CD4-positive, CD25-positive, alpha-beta regulatory T cell (primary cell): ENCODE measurements around the gene PLCG2. TPM values are rescaled to one million over a fixed set of nuclear protein-coding genes. Genes with fewer than 3 reads are reported as not detected.

Source experiments
- ATAC-seq, 2 donors: fragments of 150-1000 bp; cut with Tn5 transposase; one replicate each; pipeline ENCODE4 v1.10.0; 2021; ENCODE audit warnings: low read depth in 2 of 2, moderate number of reproducible peaks in 2 of 2, moderate library complexity in 1 of 2
- DNase-seq, 3 donors: peaks; one replicate each; pipeline versions ENCODE4 v3.0.0 to v3.0.0-alpha.2; 2012 to 2022; ENCODE audit warnings: mixed read lengths in 1 of 3
- H3K27ac ChIP-seq: one replicate; pipeline ENCODE4 v1.7.0; 2013; ENCODE audit warnings: mild to moderate bottlenecking, low read length; ENCODE audit not compliant: insufficient read depth, poor library complexity, severe bottlenecking
- H3K27me3 ChIP-seq: one replicate; pipeline ENCODE4 v1.7.0; 2013; ENCODE audit warnings: low read length; ENCODE audit not compliant: control insufficient read depth, insufficient read depth
- H3K36me3 ChIP-seq: one replicate; pipeline ENCODE4 v1.7.0; 2013; ENCODE audit warnings: mild to moderate bottlenecking, low read length, moderate library complexity; ENCODE audit not compliant: control insufficient read depth, insufficient read depth
- H3K4me1 ChIP-seq: 2 replicates; pipeline ENCODE4 v1.7.0; 2013; ENCODE audit warnings: mild to moderate bottlenecking, low read length; ENCODE audit not compliant: insufficient read depth, control insufficient read depth, poor library complexity, severe bottlenecking
- H3K4me3 ChIP-seq: one replicate; pipeline ENCODE4 v1.7.0; 2013; ENCODE audit warnings: low read depth, mild to moderate bottlenecking, low read length, moderate library complexity
- H3K9me3 ChIP-seq, 2 experiments: 1 replicate in 1 of 2; 2 replicates in 1 of 2; pipeline ENCODE4 v1.7.0; 2013; ENCODE audit warnings: low read length in 2 of 2, mild to moderate bottlenecking in 1 of 2, moderate library complexity in 1 of 2; ENCODE audit not compliant: control insufficient read depth in 2 of 2
- H3K27ac Mint-ChIP-seq, 3 donors: one replicate each; pipeline ENCODE4 v1.8.0; 2020 to 2022; ENCODE audit warnings: mild to moderate bottlenecking in 3 of 3, mixed read lengths in 3 of 3, moderate library complexity in 2 of 3
- H3K27me3 Mint-ChIP-seq: one replicate; pipeline ENCODE4 v1.8.0; 2022; ENCODE audit warnings: mild to moderate bottlenecking, mixed read lengths
- H3K36me3 Mint-ChIP-seq: one replicate; pipeline ENCODE4 v1.8.0; 2020; ENCODE audit warnings: mixed read lengths
- H3K4me1 Mint-ChIP-seq, 4 donors: one replicate each; pipeline ENCODE4 v1.8.0; 2020 to 2022; ENCODE audit warnings: mixed read lengths in 4 of 4, mild to moderate bottlenecking in 1 of 4
- H3K4me3 Mint-ChIP-seq, 4 donors: one replicate each; pipeline ENCODE4 v1.8.0; 2020 to 2022; ENCODE audit warnings: mild to moderate bottlenecking in 4 of 4, mixed read lengths in 4 of 4, moderate library complexity in 3 of 4
- H3K9me3 Mint-ChIP-seq, 7 donors: one replicate each; pipeline ENCODE4 v1.8.0; 2020 to 2022; ENCODE audit warnings: mixed read lengths in 7 of 7, mild to moderate bottlenecking in 3 of 7, moderate library complexity in 2 of 7
- polyA plus RNA-seq, 4 donors: library from polyadenylated mRNA; unstranded; fragments of 300-500 nt; fragmentation: Illumina TruSeq; gene quantifications; one replicate each; pipeline ENCODE4 v1.2.3, GENCODE V29; 2021
- total RNA-seq: library from RNA; stranded (reverse); gene quantifications from one replicate; pipeline ENCODE4 v1.2.3, GENCODE V29; 2022

The PLCG2 gene
- total and polyA plus RNA-seq, 5 donors from 2014 or later, result 0.59 to 3.8 (median 1.3) TPM; not detected in 1

GRCh38 chr16:81745704-81746558 is 33.2 kb upstream of the PLCG2 start:
- Mint-ChIP-seq H3K27me3 (peaks cover 40% of the 10 kb centered on the region), H3K4me1 (peaks cover 6 to 13% (median 8%) of the 10 kb centered on the region in 4 donors), H3K36me3 (no peaks in the 10 kb centered on the region), H3K4me3 (peak overlapping the region; percentile 57 to 89 (median 81)), H3K9me3 (no peaks in the 10 kb centered on the region), H3K27ac (peak overlapping the region; percentile 48 to 90 (median 81))
- ATAC-seq (peak; percentile 88 to 89), DNase-seq (peak; percentile 61 to 81 (median 74))
- Histone ChIP-seq H3K27ac (no peak overlapping the region), H3K9me3 (no peaks in the 10 kb centered on the region), H3K4me1 (no peaks in the 10 kb centered on the region), H3K27me3 (no peaks in the 10 kb centered on the region), H3K4me3 (peak overlapping the region; percentile 66), H3K36me3 (no peaks in the 10 kb centered on the region)

GRCh38 chr16:81746566-81746965 is 32.5 kb upstream of the PLCG2 start:
- H3K27ac ChIP-seq, result no peak overlapping the region
- peak overlapping the region; percentile 66 for H3K4me3 ChIP-seq
- H3K9me3 Mint-ChIP-seq, result peaks cover 0 to 2% (median 0%) of the 10 kb centered on the region in 7 donors
- H3K27me3 ChIP-seq, result no peaks in the 10 kb centered on the region
- H3K4me1 ChIP-seq, result no peaks in the 10 kb centered on the region
- H3K27ac Mint-ChIP-seq, result peak overlapping the region; percentile 48 to 90 (median 81)
- H3K4me1 Mint-ChIP-seq, result peaks cover 6 to 13% (median 8%) of the 10 kb centered on the region in 4 donors
- no peak for ATAC-seq
- H3K9me3 ChIP-seq, result no peaks in the 10 kb centered on the region
- H3K36me3 ChIP-seq, result no peaks in the 10 kb centered on the region
- DNase-seq, result no peak
- peaks cover 45% of the 10 kb centered on the region for H3K27me3 Mint-ChIP-seq
- no peaks in the 10 kb centered on the region for H3K36me3 Mint-ChIP-seq
- peak overlapping the region; percentile 57 to 89 (median 81) for H3K4me3 Mint-ChIP-seq

GRCh38 chr16:81748476-81749198 is 30.5 kb upstream of the PLCG2 start:
- Histone ChIP-seq H3K4me1 (no peaks in the 10 kb centered on the region), H3K27ac (no peak overlapping the region), H3K4me3 (no peak overlapping the region), H3K9me3 (no peaks in the 10 kb centered on the region), H3K36me3 (no peaks in the 10 kb centered on the region), H3K27me3 (no peaks in the 10 kb centered on the region)
- no peak for ATAC-seq
- H3K36me3 Mint-ChIP-seq, result no peaks in the 10 kb centered on the region
- peaks cover 0 to 2% (median 0%) of the 10 kb centered on the region in 7 donors for H3K9me3 Mint-ChIP-seq
- peak overlapping the region in 1 of 3 donors; percentile 14 for H3K27ac Mint-ChIP-seq
- H3K27me3 Mint-ChIP-seq, result peaks cover 38% of the 10 kb centered on the region
- DNase-seq, result no peak
- no peak overlapping the region for H3K4me3 Mint-ChIP-seq
- peaks cover 6 to 13% (median 9%) of the 10 kb centered on the region in 4 donors for H3K4me1 Mint-ChIP-seq

DNA sequence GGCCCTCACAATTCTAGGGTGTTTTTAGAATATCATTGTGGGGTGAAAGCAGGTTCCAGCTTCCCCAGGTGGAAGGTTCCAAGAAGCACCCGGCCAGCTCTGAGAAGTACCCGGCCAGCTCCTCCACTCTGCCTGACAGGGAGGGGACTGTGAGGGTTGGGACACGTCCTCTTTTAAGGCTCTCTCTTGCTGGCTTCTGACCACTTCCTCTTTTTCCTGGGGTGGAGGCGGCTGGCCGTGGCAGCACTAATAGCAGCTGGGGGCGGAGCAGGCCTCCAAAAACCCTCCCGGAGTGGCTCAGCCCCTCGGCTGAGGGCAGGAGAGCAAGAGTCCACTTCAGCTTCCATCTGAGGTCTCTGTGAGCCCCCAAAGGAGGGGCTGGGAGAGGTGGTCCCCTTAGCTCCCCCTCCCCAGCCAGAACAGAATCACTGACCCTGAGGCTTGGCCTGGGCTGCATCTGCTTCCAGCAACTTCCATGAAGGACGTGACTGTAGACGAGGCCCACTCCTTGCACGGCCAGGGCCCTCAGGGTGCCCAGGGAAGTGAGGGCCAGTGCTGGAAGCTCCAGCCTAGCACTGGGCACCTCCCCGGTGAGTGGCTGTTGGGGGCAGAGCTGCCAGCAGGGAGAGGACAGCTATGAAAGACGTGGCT is 26.7 kb upstream of the PLCG2 start:
- ATAC-seq, result peak; percentile 61 to 64
- H3K4me1 Mint-ChIP-seq, result peaks cover 0 to 4% (median 0%) of the 10 kb centered on the region in 4 donors
- H3K9me3 Mint-ChIP-seq, result peaks cover 0 to 2% (median 0%) of the 10 kb centered on the region in 7 donors
- no peak overlapping the region for H3K27ac Mint-ChIP-seq
- DNase-seq, result no peak
- H3K27me3 Mint-ChIP-seq, result peaks cover 19% of the 10 kb centered on the region
- Histone ChIP-seq H3K27me3 (peaks cover 2% of the 10 kb centered on the region), H3K4me1 (no peaks in the 10 kb centered on the region), H3K4me3 (no peak overlapping the region), H3K27ac (no peak overlapping the region), H3K9me3 (no peaks in the 10 kb centered on the region), H3K36me3 (no peaks in the 10 kb centered on the region)
- no peak overlapping the region for H3K4me3 Mint-ChIP-seq
- H3K36me3 Mint-ChIP-seq, result no peaks in the 10 kb centered on the region

DNA sequence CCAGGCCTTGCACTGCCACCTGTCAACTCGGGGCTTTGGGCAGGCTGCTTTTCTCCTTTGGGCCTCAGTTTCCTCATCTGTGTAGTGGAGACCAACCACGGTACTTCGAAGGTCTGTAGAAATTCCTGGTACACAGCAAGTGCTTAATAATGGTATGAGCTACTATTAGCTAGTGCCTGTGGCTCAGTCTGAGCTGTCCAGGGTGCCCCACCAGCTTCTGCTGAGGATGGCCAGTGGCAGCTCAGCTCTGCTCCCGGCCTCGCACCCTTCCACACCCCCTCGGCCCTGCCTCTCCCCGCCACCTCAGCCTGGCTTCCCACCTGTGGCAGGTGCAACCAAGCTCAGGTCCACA is 26.2 kb upstream of the PLCG2 start:
- no peaks in the 10 kb centered on the region for H3K36me3 Mint-ChIP-seq
- DNase-seq, result no peak
- H3K36me3 ChIP-seq, result no peaks in the 10 kb centered on the region
- H3K4me1 ChIP-seq, result no peaks in the 10 kb centered on the region
- H3K4me1 Mint-ChIP-seq, result peaks cover 0 to 4% (median 0%) of the 10 kb centered on the region in 4 donors
- ATAC-seq, result no peak
- H3K27me3 ChIP-seq, result peaks cover 2% of the 10 kb centered on the region
- no peak overlapping the region for H3K4me3 Mint-ChIP-seq
- H3K9me3 ChIP-seq, result no peaks in the 10 kb centered on the region
- H3K4me3 ChIP-seq, result no peak overlapping the region
- H3K27ac ChIP-seq, result no peak overlapping the region
- peaks cover 0 to 2% (median 0%) of the 10 kb centered on the region in 7 donors for H3K9me3 Mint-ChIP-seq
- peaks cover 19% of the 10 kb centered on the region for H3K27me3 Mint-ChIP-seq
- H3K27ac Mint-ChIP-seq, result peak overlapping the region in 1 of 3 donors; percentile 48

GRCh38 chr16:81754858-81755257 is 24.2 kb upstream of the PLCG2 start:
- no peak for DNase-seq
- Histone ChIP-seq H3K9me3 (no peaks in the 10 kb centered on the region), H3K4me3 (no peak overlapping the region), H3K27ac (no peak overlapping the region), H3K36me3 (no peaks in the 10 kb centered on the region), H3K4me1 (no peaks in the 10 kb centered on the region), H3K27me3 (peaks cover 2% of the 10 kb centered on the region)
- Mint-ChIP-seq H3K9me3 (peaks cover 0 to 2% (median 0%) of the 10 kb centered on the region in 7 donors), H3K4me1 (peaks cover 0 to 2% (median 0%) of the 10 kb centered on the region in 4 donors), H3K27ac (no peak overlapping the region), H3K27me3 (peaks cover 12% of the 10 kb centered on the region), H3K36me3 (no peaks in the 10 kb centered on the region), H3K4me3 (no peak overlapping the region)
- ATAC-seq, result no peak

- no peaks in the 10 kb centered on the region for H3K9me3 ChIP-seq
- no peak for DNase-seq
- Mint-ChIP-seq H3K36me3 (no peaks in the 10 kb centered on the region), H3K27ac (no peak overlapping the region), H3K9me3 (peaks cover 0 to 2% (median 0%) of the 10 kb centered on the region in 7 donors), H3K4me3 (no peak overlapping the region), H3K27me3 (peaks cover 10% of the 10 kb centered on the region), H3K4me1 (peaks cover 0 to 2% (median 0%) of the 10 kb centered on the region in 4 donors)
- no peaks in the 10 kb centered on the region for H3K4me1 ChIP-seq
- peaks cover 2% of the 10 kb centered on the region for H3K27me3 ChIP-seq
- no peak overlapping the region for H3K4me3 ChIP-seq
- H3K36me3 ChIP-seq, result no peaks in the 10 kb centered on the region
- H3K27ac ChIP-seq, result no peak overlapping the region
- ATAC-seq, result no peak
These were observed 23.0 kb upstream of the PLCG2 start for GRCh38 chr16:81755915-81756614.
